Measurements from ENCODE around the gene SGCD.

GRCh38 chr5:156540491-156540890 lies 213.5 kb downstream of the SGCD start:
- no peak for TF ChIP-seq CTCF (conservative IDR thresholded peaks at IDR 0.05; ENCODE audit: low read length)
- no peak for TF ChIP-seq EZH2phosphoT487 (IDR thresholded peaks at IDR 0.05; ENCODE audit: borderline replicate concordance)

All from Loucy (cell line).